Stimulated activated CD4-positive, alpha-beta T cell treated with anti-CD3 and anti-CD28 coated beads, TNF-alpha, amount 100 ng/mL, for 24 hours (primary cell): ENCODE measurements around the gene ABCF2.

Experiments used
- DNase-seq, 3 experiments: peaks; one replicate each; pipeline ENCODE4 v3.0.0-alpha.2; 2020; ENCODE audit warnings: low read depth in 3 of 3

ABCF2 gene

DNA sequence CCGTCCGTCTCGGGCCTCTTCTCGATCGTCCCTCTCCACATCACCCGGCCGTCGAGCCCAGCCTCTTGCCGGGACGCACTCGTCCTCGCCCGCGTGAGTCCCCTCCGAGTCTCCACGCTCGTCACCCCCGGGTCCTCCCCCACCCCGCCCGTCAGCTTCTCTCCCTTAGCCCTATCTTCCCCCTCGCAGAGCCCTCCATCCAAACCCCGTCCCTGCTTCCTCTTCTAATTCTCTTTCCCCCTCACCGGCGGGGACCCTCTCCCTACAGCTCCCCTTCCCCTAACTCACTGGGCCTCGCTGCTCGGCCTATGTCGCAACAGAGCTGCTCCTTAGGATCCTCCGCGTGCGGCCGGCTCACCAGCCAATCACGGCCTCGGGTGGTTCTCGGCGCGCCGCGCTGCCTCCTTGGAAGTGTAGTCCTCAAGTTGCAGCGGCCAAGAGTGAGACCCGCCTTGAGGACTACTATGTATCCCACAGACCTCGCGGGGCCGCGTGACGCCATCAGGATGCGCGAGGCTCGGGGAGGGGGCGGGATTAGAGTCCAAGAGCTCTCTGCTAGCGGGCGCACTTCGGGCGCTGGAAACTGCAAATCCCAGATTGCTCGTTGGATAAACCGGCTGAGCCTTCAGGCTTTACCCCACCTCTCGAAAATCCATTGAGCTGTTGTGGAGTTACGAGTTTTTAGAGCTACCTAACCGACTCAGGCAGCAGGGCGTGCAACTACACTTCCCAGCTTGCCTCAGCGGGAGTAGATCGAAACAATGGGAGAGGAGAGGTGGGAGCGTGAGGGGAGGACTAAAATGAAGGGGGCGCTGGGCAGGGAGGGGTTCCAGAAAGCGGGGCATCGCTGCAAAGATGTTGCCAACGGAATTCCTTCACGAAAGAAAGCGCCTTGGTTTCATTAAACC is at the start of gene ABCF2:
Gene ABCF2, minus strand, starts transcription at position 331 of the 908 bp plus-strand sequence. CDS start 747 bp downstream, outside the sequence.
- DNase-seq: peak; percentile 98 to 99 (median 98)

DNA sequence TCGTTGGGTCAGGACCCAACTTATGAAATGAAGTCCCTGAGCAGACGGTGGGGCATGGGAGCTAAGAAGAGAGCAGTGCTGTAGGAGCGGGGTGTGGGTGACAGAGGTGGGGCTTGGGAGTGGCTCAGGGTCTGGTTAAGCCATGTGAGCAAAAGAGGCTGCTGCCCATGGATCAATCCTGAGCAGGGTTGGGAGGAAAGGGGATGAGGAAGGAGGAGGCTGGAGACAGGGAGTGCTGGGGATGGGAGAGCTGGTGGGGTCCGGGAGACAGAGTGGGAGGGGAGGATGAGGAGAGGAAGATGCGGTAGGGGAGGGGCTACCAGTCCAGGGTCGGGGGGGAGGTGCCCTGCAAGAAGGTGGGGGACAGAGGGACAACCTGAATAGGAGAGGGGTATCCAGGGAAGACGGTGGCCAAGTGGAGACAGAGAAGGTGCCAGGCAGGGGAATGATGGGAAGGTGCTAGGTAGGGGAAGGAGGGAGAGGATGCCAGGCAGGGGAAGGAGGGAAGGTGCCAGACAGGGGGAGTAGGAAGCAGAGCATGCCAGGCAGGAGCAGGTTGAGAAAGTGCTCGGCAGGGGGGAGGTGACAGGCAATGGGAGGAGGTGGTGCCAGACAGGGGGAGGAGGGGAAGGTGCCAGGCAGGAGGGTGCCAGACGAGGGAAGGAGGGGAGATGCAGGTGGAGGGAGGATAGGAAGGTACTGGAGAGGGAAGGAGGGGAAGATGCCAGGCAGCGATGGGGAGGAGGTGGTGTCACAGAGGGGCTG is 49.0 kb upstream of the ABCF2 start:
- no peak for DNase-seq

DNA sequence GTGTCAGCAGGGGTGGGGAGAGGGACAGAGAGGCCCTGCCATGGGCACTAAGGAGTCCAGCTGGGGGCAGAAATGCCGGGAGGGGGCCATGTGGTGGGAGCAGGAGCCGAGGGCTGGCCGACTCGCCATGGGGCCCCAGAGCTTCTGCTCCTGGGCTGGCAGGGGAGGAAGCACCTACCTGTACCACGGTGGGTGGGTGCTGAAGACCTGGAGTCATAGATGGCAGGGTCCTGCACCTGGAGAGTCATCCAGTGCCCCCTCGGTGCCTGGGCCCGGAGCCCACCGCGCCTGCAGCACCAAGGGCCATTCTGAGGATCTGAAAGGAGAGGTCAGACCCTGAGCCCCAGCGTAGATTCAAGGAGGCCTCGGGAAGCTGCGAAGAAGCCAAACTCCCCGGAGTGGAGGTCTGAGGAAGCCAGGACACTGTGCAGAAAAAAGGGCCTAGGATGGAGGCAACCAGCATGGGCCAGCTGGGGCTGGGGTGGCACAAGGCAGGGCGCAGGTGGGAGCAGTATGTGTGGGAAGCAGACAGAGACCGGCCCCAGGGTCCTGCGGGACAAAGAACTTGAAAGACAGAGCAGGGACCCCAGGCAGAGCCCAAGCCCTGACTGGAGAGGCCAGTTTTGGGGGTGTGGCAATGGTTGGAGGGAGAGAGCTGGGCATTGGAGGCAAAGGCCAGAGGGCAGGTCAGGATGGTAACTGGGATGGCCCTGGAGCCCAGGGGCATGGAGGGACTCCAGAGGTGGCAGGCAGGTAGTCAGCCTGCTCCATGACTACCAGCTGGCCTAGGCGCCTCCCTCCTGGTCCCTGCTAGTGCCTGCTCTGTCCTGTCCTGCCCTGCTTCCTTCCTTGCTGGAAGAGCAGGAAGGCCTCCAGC is 48.2 kb upstream of the ABCF2 start:
- no peak for DNase-seq

DNA sequence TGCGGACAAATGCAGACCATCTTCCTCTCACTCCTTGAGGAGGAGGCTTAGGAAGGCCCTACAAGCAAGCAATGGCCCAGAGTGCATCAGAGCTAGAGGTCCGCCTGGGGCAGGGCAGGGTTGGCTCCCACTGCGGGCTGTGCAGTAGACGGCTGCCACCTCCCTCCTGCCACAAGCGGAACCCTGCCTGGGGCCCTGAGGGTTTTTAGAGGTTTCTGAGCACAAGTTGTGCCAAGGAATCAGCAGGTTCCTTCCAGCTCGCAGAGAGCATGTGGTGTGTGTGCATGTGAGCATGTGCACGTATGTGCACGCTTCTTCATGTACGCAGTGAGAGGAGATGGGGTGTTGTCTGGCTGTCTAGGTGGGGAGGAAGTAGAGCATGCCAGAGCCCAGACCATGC is 47.4 kb upstream of the ABCF2 start:
- DNase-seq: no peak

DNA sequence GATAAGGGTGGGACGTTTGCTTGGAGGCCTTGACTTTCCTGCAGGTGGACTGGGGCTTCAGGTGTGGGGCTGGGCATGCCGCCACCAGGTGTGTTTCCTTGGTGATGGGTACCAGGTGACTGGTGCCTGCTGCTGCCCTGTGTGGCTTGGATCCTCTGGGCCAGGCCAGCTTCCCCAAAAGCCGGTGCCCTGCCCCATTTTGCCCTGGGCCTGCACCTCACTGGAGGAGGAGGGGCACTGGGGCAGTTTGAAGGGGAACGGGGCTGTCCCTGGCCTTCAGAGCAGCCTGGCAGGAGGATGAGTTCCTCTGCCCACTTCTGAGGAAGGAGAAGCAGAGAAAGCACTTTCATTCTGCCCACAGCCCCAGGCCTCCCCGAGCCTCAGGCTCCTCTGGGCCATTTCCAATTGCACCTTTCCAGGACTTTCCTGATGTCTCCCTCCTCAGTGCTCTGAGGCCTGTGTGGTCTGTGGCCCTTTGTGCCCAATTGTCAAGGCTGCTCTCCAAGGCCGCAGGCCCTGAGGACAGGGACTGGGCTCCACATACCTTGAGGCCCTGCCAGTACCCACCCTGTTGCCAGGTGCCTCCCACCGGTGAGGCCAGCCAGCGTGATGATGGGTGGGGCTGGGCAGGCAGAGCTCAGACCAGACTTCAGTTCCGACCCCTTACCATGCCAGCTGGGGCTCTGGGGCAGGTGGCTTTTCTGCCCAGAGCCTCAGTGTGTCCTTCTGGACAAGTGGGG is 46.8 kb upstream of the ABCF2 start:
- DNase-seq: no peak

DNA sequence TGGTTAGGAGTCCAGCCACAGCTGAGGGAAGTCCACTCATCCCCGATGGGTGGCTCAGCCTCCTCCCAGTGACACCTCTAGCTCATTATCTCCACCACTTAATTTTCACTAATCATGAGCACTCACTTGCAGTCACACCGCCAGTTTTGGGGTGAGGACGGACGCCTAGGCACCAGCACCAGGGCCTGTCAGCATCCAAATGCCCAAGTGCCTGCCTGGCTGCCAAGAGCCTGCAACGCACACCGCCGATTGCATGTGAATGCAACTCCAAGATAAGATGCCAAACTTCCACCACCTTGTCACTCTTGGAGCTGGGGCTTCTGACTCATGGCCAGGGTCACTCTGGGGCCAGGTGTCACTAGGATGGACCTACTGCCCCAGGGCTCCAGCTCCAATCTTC is 45.9 kb upstream of the ABCF2 start:
- no peak for DNase-seq

DNA sequence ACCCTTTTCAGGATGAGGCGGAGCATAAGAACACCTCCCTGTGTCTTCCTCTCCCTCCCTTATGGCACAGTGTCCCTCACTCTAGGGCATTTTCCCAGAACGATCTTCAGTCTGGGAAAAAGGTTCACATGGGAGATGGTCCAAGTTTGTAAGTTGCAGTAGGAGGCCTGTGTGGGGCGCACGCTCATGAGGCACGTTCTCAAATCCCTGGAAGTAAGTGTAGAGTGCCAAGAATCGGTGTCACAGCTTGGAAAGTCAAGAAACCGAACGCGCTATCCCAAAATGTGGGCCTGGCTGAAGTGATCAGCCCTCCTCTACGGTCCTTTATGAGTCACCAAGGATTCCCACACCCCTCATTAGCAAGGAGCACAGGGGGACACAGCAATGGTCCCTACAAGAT is 45.4 kb upstream of the ABCF2 start:
- DNase-seq: no peak

DNA sequence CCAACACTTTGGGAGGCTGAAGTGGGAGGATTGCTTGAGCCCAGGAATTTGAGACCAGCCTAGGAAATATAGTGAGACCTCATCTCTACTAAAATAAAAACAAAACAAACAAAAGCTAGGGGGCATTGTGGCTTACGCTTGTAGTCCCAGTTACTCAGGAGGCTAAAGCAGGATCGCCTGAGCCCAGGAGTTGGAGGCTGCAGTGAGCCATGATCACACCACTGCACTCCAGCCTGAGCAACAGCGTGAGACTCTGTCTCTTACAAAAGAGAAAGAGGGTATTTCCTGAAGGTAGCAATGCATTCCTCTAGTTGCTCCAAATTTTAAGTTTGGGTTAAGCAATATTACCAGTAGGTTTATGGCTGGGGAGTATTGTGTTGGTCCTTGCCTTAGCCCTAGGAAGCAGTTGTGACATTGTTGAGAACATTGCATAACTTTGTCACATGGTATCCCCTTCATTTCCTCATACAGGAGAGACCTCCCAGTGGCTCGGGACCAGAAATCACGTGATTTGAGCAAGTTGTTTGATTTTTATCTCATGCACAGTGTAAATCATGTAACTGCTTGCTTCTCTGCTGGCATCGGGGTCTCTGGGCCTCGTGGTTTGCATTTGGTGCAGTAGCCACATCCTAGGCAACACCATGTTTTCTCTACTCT is 44.8 kb upstream of the ABCF2 start:
- no peak for DNase-seq

DNA sequence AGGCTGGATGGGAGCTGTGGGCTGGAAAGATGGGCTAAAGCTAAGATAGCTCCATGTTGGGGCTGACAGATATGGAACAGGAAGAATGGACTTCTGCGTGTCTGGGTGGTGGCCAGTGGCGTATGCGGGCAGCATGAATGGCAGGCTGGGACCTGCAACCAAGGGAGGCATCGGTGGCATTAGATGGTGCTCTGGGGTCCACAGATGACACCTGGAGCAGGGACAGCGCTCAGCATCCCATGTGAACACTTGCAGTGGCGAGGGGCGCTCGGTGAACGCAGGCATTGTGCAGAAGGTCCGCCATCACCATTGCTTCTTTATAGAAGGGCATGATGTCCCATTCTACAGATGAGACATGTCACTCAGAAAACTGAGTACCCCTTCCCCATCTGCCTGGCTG is 42.5 kb upstream of the ABCF2 start:
- no peak for DNase-seq

DNA sequence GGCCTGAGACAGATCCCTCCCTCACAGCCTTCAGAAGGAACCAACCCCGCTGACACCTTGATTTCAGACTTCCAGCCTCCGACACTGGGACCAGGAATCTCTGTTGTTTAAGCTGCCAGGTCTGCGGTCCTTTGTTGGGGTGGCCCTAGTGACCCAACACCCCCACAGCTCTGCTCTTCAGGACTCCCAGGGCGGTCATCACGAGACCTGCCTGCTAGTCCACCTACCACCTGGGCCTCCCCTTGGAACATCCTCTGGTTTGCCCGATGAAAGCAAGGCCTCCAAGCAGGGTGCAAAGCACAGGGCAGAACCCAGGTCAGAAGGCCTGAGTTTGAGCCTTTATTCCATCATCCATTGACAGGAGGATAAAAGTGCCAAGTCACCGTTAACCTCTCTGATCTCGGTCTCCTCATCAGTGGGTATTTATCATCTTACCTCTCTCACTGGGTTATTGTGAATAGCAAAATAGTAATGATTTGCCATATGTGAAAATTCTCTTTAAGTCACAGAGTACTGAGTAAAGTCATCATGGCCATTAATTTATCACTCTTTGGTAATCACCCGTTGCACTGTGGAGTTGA is 38.4 kb upstream of the ABCF2 start:
- no peak for DNase-seq

DNA sequence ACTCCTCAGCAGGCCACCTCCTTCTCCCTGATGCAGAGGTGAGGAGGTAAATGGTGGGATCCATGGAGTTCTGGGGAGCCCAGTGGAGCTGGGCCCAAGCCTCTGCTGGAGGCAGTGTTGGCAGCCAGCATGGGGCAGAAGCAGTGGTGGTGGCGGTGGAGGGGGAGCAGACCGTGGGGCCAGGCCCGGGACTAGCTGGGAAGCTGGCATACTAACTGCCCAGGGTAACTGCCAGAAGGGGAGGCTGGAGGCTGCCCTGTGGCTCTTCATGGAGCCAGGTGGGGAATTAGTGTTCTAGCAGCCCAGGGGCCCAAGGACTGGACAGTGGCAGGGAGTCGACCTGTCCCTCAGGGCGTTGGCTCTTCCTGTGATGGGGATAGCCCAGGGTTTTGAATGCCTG is 37.6 kb upstream of the ABCF2 start:
- DNase-seq: no peak

DNA sequence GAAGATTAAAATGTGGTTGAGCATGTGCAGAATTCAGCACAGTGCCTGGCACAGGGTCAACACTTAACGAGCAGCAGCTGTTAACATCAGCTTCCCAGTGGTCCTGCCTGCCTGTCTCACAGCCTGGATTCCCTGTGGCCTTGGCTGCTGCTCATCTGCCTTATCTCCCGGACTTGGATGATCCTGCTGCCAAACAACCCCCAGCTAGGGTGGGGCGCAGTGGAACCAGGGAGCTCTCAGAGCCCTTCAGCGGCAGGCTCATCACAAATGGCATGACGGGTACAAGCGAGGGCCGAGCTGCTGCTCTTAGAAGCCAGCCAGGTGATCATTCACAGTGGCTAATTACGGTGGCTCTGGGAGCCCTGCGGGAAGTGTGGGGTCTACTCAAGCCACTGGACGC is 34.5 kb upstream of the ABCF2 start:
- DNase-seq: no peak

DNA sequence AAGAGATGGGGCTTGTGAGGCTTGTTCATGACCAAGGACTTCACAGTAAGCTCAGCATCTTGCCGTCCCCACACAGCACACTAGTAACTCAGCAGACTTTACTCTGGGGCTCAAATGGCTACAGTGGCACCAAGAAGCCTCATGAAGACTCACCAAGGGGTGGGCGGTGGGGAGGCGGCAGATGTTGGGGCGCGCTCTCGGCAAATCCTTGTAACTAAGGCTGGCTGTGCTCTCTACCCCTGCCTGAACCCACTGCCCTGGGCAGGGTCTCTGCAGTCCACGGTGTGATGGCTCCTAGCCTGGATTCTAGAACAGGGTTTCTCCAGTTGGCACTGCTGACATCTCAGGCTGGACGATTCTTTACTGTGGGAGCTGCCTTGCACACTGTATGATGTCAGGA is 33.9 kb upstream of the ABCF2 start:
- DNase-seq: no peak

DNA sequence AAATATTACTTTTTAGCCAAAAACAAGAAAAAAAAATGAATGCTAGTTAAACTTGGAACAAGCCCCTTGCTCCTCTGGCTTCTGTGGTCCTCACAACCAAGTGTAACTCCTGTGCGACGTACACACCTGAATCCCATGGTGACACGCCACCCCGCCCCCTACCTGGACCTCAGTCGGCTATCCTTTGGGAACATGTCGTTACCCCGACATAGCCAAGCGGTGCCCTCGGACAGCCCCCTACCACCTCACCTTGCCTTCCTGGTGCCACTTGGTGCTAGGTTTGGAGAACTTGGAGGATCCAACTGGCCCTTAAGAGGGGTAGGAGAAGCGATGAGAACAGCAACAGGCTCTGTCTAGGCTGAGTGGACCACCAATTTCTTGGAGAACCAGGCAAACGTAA is 33.5 kb upstream of the ABCF2 start:
- no peak for DNase-seq

DNA sequence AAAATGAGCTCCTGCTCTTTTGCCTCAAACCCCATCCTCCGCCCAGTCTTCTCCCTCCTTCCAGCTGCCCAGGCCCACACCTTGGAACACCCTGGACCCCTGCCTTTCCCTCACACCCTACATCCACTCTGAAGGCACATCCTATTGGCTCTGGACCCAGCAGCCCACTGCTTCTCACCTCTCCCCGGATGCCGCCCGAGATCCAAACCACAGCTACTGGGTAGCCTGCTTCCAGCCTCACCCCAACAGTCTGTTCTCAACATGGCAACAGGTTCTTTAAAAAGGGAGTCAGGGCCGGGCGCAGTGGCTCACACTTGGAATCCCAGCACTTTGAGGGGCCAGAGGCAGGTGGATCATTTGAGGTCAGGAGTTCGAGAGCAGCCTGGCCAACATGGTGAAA is 31.0 kb upstream of the ABCF2 start:
- no peak for DNase-seq

DNA sequence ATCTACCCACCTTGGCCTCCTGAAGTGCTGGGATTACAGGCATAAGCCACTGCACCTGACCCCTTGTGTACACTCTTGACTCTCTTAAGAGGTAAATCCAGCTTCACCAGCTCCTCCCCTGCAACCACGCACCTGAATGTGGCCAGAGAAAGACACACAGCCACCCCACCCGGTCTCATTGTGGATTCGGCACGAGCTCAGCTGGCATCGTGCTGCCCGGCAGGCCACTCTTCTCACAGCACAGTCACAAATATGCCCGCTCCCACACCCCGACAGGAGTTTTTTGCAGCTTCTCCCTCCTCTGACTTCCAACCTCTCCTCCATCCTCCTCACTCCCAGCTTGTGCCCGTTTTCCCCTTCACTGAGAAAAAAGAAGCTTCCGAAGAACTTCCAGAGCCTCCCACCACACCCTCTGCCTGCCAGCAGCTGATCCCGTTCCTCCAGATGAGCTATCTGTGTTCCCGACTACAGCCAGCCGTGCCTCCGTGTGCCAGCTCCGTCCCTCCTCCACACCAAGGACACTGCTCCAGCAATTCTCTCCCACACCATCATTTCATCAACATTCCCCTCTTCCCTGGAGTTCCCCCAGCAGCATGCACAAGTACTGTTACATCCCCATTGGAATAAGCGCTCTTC is 29.5 kb upstream of the ABCF2 start:
- no peak for DNase-seq

DNA sequence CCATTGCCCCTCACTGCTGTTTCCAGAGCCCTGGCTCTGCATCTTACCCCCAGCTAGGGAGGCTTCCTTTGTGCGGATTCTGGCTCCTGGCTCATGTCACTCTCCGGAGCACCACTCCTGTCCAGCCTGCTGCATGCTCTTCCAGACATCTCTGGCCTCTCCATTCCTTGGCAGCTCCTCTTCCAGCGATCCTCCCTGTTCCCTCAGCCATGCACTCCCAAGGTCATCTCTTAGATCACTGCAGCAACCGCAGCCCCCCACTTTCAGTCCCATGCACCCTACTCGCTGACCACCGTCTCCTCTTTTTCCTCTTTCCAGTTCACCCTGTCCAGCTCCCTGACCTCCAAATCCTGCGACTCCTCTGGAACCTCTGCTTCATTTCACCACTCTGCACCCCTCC is 28.4 kb upstream of the ABCF2 start:
- DNase-seq: no peak

DNA sequence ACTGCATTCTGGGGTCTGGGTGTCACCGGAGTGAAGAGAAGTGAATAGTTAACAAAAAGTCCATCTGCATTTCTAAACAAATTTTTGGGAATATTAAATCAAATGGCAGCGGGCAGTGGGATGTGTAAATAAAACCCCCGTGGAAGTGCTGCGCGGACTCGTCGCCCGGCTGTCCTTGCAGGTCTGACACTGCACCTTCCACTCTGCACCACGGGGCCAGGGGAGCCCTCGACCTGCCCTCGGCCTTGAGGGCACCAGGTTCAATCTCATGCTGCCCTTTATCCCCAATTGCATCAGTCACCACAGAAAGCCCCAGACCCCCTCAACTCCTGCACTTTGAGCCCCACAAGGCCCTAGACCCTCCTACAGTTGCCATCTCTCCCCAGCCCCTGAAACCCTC is 27.8 kb upstream of the ABCF2 start:
- DNase-seq: no peak

DNA sequence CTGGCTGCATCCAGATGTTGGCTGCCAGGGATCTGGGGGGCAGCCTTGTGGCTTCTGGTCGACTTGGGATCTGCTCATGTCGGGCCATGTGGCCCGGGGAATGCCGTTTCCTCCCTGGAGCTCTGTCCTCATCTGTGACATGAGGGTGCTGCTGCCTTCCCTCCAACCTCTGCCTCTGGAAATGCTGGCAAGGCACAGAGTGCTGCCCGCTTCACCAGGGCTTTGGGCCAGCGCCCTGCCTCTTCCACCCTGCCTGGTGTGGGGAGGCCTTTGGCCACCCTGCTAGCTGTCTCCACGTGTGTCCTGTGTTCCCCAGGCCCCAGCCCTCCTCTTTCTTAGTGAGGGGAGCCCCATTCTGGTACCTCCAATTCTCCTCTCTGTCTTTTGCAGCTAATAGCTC is 27.3 kb upstream of the ABCF2 start:
- DNase-seq: no peak
